Kasumi-1 (cell line): ENCODE results near the gene FAM76B.
A peak's percentile ranks its signal among the peaks of the same experiment; 100 is the strongest.

Experiments used
- DNase-seq, 2 experiments: peaks; one replicate each; lab custom pipeline; 2025; lab: John Stamatoyannopoulos, UW

The FAM76B gene

GRCh38 chr11:95729462-95729861, 60.1 kb downstream of the FAM76B start:
- DNase-seq, result no peak

DNA sequence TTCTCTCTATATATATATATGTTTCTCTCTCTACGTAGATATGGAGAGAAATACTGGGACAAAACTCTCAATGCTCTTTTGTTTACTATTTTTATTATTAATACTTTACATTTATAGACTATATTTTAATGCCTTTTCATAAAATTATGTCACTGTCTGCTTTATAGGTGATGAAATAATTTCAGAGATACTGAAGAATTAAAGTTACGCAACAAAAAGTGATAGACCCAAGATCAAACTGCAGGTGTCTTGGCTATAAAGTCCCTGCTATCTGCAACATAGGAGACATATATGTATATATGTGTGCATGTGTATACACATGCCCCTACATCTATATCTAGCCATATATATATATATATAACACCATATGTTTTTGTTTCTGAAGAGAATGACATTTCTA, 60.8 kb downstream of the FAM76B start:
- DNase-seq, result no peak

- DNase-seq, result no peak
Measured at GRCh38 chr11:95728094-95728493, 61.5 kb downstream of the FAM76B start.

DNA sequence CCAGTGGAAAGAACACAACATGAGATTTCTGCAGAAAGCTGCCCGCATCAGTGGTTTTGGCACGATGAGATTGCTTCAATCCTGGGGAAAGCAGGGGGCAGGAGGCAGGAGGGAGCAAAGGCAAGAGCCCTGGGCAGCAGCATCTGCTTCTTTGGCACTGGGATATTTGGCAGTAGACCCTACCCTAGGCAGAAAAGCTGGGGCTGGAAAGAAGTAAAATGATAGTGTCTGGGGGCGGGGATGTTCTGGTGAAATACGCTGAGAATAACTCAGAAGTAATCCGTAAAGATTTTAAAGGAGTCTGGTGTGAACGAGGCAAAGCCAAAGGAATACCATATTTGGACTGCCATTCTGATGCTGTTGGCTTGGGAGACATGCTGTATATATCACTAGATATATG, 62.0 kb downstream of the FAM76B start:
- no peak for DNase-seq

DNA sequence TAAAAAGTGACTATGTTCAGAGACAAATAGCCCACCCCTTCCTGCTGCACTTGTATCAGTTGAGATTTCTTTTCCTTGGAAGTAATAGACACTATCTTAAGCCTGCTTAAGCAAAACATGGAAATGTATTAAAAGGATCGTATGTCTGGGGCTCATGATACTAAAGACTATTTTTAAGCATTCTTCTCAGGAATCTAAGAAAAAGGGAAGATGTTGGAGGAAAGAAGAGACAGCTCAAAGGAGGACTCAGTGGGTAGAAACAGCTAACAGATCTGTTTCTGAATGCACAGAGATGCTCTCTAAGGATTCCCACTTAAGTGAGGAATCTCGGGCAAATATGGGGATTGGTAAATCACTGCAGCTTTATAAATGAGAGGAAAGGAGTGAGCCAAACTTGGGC, 62.5 kb downstream of the FAM76B start:
- no peak for DNase-seq

DNA sequence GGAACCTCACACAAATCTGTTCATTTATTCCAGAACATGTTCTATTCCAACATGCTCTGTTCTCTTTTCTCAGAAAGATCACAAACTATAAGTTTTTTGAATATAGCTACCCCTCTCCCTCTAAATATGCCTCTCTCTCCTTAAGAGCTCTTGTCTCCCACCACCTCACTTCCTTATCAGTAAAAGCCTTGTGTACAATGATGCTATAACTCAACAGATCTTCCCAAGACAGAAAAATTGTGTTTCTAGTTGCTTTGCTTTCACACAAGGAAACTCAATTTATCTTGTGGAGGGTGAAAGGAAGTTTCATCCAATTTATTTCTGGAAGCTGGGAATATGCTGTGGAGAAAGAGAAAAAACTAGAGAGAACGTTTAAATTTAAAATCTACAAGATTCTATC, 64.4 kb downstream of the FAM76B start:
- DNase-seq, result no peak

- no peak for DNase-seq
Measured at GRCh38 chr11:95723361-95723942, 66.1 kb downstream of the FAM76B start.

DNA sequence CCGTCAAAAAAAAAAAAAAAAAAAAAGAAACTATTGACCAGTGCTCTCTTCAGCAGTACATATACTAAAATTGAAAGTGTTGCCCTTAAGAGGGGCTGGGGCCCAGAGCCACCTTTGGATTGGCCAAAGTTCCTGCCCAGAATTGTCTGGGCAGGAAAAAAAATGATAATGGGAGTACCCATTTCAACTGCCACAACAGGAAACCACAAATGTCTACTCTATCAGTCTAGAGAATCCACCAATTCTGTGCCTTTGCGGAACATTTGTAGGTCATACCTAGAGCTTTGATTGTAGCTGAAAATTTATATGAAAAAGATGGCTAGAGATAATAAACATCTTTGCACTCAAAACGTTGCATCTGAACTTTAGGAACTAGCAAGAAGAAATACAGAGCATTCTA, 69.4 kb downstream of the FAM76B start:
- peak; percentile 41 to 49 for DNase-seq
